ENCODE measurements around the gene ACAD8. TPM values are rescaled to one million over a fixed set of nuclear protein-coding genes. Genes with fewer than 3 reads are reported as not detected.

The ACAD8 gene
- polyA plus RNA-seq, 1 of the 3 experiments (the other 2 are of a cell fraction), result 29.8 TPM

DNA sequence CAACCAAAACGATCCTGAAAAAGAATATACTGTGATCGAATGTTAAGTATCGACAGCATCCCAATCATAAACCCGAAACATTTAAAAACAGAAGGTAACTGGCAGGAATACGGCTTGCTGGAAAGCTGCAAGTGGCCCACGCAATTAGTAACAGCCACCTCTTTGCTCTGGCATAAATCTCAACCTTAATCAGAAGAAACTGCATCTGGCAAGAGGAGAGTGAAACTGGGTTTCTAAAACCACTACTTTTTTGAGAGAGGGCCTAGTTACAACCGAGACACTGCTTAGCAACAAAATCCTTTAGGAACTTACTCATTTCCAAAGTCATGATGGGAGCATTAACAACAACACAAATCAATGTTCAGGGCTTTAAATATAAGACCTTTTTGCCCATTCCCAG lies 37.5 kb upstream of the ACAD8 start:
- Histone ChIP-seq H3K9ac (no peak overlapping the region), H3K4me1 (ENCODE audit: control insufficient read depth in 1 of 2, insufficient read depth in 2 of 2, low read depth in 1 of 2, low read length in 1 of 2) (peaks cover 0 to 6% of the 10 kb centered on the region in 2 experiments; a peak in 2 of 4 replicates), H3K79me2 (ENCODE audit: insufficient read depth) (peaks cover 65% of the 10 kb centered on the region), H3K9me2 (no peaks in the 10 kb centered on the region), H3K4me3 (ENCODE audit: low read depth in 2 of 2, low read length in 1 of 2) (0 out of 4 replicates have a peak overlapping the region, but pooled peaks of 1 of the 2 experiments have one; percentile 1), H3F3A (replicated peaks; ENCODE audit: insufficient read depth) (peaks cover 5% of the 10 kb centered on the region), H3K36me3 (replicated peaks in 1 of 2; ENCODE audit: control insufficient read depth in 1 of 2, insufficient read depth in 2 of 2, low read length in 1 of 2) (peaks cover 31 to 32% of the 10 kb centered on the region in 2 experiments), H3K4me2 (peak overlapping the region; percentile 32; the same call in 1 of the 2 replicates), H3K9me3 (no peaks in the 10 kb centered on the region), H3K27me3 (ENCODE audit: insufficient read depth) (no peaks in the 10 kb centered on the region), H3K27ac (ENCODE audit: low read depth in 2 of 2, low read length in 1 of 2) (peak overlapping the region; percentile 9 to 60), H4K20me1 (ENCODE audit: insufficient read depth) (no peaks in the 10 kb centered on the region), H2AFZ (ENCODE audit: low read depth) (no peak overlapping the region; the same call in 1 of the 2 replicates)
- POLR2A ChIA-PET, result interaction anchor here (1.7 kb wide), 1 partner anchor 9 kb away, joined by 7 read pairs; the partner anchor contains the start of gene VPS26B
- TF ChIP-seq NFIC (IDR thresholded peaks at IDR 0.05; ENCODE audit: borderline replicate concordance) (no peak), ELF1 (IDR thresholded peaks at IDR 0.05) (no peak), FOXM1 (IDR thresholded peaks at IDR 0.05; ENCODE audit: low read depth) (no peak), TCF12 (IDR thresholded peaks at IDR 0.05) (no peak), RAD21 (IDR thresholded peaks at IDR 0.05; ENCODE audit: low read length) (no peak), RFX5 (IDR thresholded peaks at IDR 0.05; ENCODE audit: low read length) (no peak)
- TF ChIP-seq, protein P1, sequence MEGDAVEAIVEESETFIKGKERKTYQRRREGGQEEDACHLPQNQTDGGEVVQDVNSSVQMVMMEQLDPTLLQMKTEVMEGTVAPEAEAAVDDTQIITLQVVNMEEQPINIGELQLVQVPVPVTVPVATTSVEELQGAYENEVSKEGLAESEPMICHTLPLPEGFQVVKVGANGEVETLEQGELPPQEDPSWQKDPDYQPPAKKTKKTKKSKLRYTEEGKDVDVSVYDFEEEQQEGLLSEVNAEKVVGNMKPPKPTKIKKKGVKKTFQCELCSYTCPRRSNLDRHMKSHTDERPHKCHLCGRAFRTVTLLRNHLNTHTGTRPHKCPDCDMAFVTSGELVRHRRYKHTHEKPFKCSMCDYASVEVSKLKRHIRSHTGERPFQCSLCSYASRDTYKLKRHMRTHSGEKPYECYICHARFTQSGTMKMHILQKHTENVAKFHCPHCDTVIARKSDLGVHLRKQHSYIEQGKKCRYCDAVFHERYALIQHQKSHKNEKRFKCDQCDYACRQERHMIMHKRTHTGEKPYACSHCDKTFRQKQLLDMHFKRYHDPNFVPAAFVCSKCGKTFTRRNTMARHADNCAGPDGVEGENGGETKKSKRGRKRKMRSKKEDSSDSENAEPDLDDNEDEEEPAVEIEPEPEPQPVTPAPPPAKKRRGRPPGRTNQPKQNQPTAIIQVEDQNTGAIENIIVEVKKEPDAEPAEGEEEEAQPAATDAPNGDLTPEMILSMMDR (IDR thresholded peaks at IDR 0.05), result no peak
- TF ChIP-seq, protein P2, sequence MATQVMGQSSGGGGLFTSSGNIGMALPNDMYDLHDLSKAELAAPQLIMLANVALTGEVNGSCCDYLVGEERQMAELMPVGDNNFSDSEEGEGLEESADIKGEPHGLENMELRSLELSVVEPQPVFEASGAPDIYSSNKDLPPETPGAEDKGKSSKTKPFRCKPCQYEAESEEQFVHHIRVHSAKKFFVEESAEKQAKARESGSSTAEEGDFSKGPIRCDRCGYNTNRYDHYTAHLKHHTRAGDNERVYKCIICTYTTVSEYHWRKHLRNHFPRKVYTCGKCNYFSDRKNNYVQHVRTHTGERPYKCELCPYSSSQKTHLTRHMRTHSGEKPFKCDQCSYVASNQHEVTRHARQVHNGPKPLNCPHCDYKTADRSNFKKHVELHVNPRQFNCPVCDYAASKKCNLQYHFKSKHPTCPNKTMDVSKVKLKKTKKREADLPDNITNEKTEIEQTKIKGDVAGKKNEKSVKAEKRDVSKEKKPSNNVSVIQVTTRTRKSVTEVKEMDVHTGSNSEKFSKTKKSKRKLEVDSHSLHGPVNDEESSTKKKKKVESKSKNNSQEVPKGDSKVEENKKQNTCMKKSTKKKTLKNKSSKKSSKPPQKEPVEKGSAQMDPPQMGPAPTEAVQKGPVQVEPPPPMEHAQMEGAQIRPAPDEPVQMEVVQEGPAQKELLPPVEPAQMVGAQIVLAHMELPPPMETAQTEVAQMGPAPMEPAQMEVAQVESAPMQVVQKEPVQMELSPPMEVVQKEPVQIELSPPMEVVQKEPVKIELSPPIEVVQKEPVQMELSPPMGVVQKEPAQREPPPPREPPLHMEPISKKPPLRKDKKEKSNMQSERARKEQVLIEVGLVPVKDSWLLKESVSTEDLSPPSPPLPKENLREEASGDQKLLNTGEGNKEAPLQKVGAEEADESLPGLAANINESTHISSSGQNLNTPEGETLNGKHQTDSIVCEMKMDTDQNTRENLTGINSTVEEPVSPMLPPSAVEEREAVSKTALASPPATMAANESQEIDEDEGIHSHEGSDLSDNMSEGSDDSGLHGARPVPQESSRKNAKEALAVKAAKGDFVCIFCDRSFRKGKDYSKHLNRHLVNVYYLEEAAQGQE (IDR thresholded peaks at IDR 0.05; ENCODE audit: low read depth, low read length), result no peak
- TF ChIP-seq, protein P3, sequence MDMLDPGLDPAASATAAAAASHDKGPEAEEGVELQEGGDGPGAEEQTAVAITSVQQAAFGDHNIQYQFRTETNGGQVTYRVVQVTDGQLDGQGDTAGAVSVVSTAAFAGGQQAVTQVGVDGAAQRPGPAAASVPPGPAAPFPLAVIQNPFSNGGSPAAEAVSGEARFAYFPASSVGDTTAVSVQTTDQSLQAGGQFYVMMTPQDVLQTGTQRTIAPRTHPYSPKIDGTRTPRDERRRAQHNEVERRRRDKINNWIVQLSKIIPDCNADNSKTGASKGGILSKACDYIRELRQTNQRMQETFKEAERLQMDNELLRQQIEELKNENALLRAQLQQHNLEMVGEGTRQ (IDR thresholded peaks at IDR 0.05; ENCODE audit: borderline replicate concordance, low read depth, low read length), result no peak
- TF ChIP-seq, protein P4, sequence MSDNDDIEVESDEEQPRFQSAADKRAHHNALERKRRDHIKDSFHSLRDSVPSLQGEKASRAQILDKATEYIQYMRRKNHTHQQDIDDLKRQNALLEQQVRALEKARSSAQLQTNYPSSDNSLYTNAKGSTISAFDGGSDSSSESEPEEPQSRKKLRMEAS (IDR thresholded peaks at IDR 0.05; ENCODE audit: low read depth), result no peak
- WGBS (ENCODE audit: low lambda C conversion rate), result 61% methylated on average over 7 of the region's 7 CpGs
- no peak for DNase-seq
- CTCF ChIA-PET, result interaction anchor here (0.7 to 0.8 kb wide), 2 partner anchors 9 to 10 kb away, joined by 3 read pairs; no protein-coding TSS in a partner anchor

All from SK-N-SH (cell line).